Breast epithelium (tissue), 3 donors: ENCODE measurements around the gene FBLN1.

ENCODE experiments used
- POLR2A ChIP-seq: fragments of 450-650 bp; IDR thresholded peaks from one replicate; pipeline ENCODE4 v1.6.1; 2016; ENCODE audit warnings: antibody characterized with exemption, mild to moderate bottlenecking, moderate library complexity
- POLR2AphosphoS5 ChIP-seq, 3 donors: sonication (generic); formaldehyde crosslinking; IDR thresholded peaks; one replicate each; pipeline ENCODE4 v1.6.1; 2017; ENCODE audit warnings: antibody characterized with exemption in 3 of 3
- TF ChIP-seq, protein P1 (sequence below), 3 donors: fragments of 450-650 bp; IDR thresholded peaks; one replicate each; pipeline ENCODE4 v1.5.1; 2016 to 2017; ENCODE audit warnings: antibody characterized with exemption in 3 of 3, mild to moderate bottlenecking in 3 of 3, moderate library complexity in 3 of 3

DNA sequence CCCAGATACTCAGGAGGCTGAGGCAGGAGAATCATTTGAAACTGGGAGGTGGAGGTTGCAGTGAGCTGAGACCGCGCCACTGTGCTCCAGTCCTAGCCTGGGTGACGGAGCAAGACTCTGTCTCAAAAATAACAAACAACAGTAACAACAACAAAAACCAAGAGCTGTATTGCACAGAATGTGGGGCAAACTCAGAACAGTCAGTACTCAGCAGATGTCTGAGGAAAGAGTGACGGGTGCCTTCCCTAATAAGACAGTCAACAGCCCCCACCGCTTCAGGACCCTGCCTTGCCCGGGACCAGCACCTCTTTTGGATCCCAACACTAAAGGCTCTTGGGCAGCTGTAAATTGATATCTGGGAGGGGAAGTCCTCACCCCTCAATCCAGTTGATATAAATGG lies 48.9 kb upstream of the FBLN1 start:
- TF ChIP-seq, protein P1, sequence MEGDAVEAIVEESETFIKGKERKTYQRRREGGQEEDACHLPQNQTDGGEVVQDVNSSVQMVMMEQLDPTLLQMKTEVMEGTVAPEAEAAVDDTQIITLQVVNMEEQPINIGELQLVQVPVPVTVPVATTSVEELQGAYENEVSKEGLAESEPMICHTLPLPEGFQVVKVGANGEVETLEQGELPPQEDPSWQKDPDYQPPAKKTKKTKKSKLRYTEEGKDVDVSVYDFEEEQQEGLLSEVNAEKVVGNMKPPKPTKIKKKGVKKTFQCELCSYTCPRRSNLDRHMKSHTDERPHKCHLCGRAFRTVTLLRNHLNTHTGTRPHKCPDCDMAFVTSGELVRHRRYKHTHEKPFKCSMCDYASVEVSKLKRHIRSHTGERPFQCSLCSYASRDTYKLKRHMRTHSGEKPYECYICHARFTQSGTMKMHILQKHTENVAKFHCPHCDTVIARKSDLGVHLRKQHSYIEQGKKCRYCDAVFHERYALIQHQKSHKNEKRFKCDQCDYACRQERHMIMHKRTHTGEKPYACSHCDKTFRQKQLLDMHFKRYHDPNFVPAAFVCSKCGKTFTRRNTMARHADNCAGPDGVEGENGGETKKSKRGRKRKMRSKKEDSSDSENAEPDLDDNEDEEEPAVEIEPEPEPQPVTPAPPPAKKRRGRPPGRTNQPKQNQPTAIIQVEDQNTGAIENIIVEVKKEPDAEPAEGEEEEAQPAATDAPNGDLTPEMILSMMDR (IDR thresholded peaks at IDR 0.05): no peak
- TF ChIP-seq POLR2A (no peak), POLR2AphosphoS5 (IDR thresholded peaks at IDR 0.05) (no peak)
